H1 (cell line): Measurements from ENCODE around the gene CAMKMT. TPM values are rescaled to one million over a fixed set of nuclear protein-coding genes. Genes with fewer than 3 reads are reported as not detected.

Experiments used
- CTCF ChIA-PET: fragments of 300-600 bp; sonication (Branson Sonifier 250); formaldehyde crosslinking; loops from one replicate; lab custom pipeline; 2021; ENCODE audit not compliant: partially characterized antibody; lab: Charles Lee
- POLR2A ChIA-PET: fragments of 300-600 bp; sonication (Branson Sonifier 250); formaldehyde crosslinking; loops from one replicate; lab custom pipeline; 2021; ENCODE audit warnings: inconsistent platforms; ENCODE audit not compliant: partially characterized antibody; lab: Charles Lee
- DNase-seq, 2 experiments: peaks; one replicate each; pipeline versions ENCODE4 v3.0.0 to v3.0.0-alpha.2; 2010 to 2022; ENCODE audit warnings: low spot score in 2 of 2, low read depth in 1 of 2, mixed read lengths in 1 of 2
- FAIRE-seq: peaks from 2 replicates; lab custom pipeline; 2011; peaks lifted over from hg19 to GRCh38; lab: Jason Lieb, UNC
- H2AFZ ChIP-seq: 2 replicates; pipeline ENCODE4 v1.8.1; 2012; ENCODE audit warnings: low read length, inconsistent platforms
- H2AK5ac ChIP-seq: 2 replicates; pipeline ENCODE4 v1.6.1; 2013; ENCODE audit warnings: low read depth, low read length
- H2BK120ac ChIP-seq: replicated peaks from 2 replicates; pipeline ENCODE3; 2013; ENCODE audit warnings: low read depth, low read length, inconsistent platforms
- H2BK12ac ChIP-seq: 2 replicates; pipeline ENCODE4 v1.6.1; 2013; ENCODE audit warnings: low read depth, low read length
- H2BK15ac ChIP-seq: 2 replicates; pipeline ENCODE4 v1.6.1; 2013; ENCODE audit warnings: low read length
- H2BK20ac ChIP-seq: 2 replicates; pipeline ENCODE4 v1.6.1; 2013; ENCODE audit warnings: low read length
- H2BK5ac ChIP-seq: 2 replicates; pipeline ENCODE4 v1.6.1; 2013; ENCODE audit warnings: low read depth, low read length
- H3K14ac ChIP-seq: 2 replicates; pipeline ENCODE4 v1.6.1; 2013; ENCODE audit warnings: inconsistent platforms; ENCODE audit not compliant: insufficient read length
- H3K18ac ChIP-seq: 2 replicates; pipeline ENCODE4 v1.6.1; 2013; ENCODE audit warnings: low read length; ENCODE audit errors: extremely low read depth
- H3K23ac ChIP-seq: 2 replicates; pipeline ENCODE4 v1.6.1; 2013; ENCODE audit warnings: inconsistent platforms; ENCODE audit not compliant: insufficient read length
- H3K23me2 ChIP-seq: 2 replicates; pipeline ENCODE4 v1.6.1; 2013; ENCODE audit warnings: low read depth, low read length
- H3K27ac ChIP-seq: 2 replicates; pipeline ENCODE4 v1.6.1; 2011; ENCODE audit warnings: low read depth, low read length, inconsistent platforms
- H3K27me3 ChIP-seq, 4 experiments: replicated peaks in 1 of 4; 1 replicate in 1 of 4; 2 replicates in 3 of 4; pipeline versions ENCODE4 v1.6.1 to v1.8.1; 2011 to 2013; ENCODE audit warnings: low read length in 3 of 4, mild to moderate bottlenecking in 3 of 4, inconsistent platforms in 2 of 4, mixed read lengths in 2 of 4, moderate library complexity in 1 of 4; ENCODE audit not compliant: control insufficient read depth in 3 of 4, insufficient read depth in 3 of 4; ENCODE audit errors: extremely low read depth in 1 of 4
- H3K36me3 ChIP-seq, 4 experiments: 2 replicates each; pipeline versions ENCODE4 v1.6.1 to v1.8.1; 2011 to 2013; ENCODE audit warnings: mild to moderate bottlenecking in 4 of 4, low read length in 3 of 4, moderate library complexity in 2 of 4, control low read depth in 1 of 4, inconsistent platforms in 1 of 4; ENCODE audit not compliant: insufficient read depth in 4 of 4, control insufficient read depth in 2 of 4
- H3K4ac ChIP-seq: replicated peaks from 2 replicates; pipeline ENCODE3; 2013; ENCODE audit warnings: low read length, low read depth, mixed read lengths, inconsistent platforms; ENCODE audit not compliant: insufficient read length
- H3K4me1 ChIP-seq, 4 experiments: replicated peaks in 1 of 4; 1 replicate in 1 of 4; 2 replicates in 3 of 4; pipeline versions ENCODE4 v1.6.1 to v1.8.1; 2011 to 2013; ENCODE audit warnings: low read length in 3 of 4, inconsistent platforms in 2 of 4, mixed read lengths in 1 of 4; ENCODE audit not compliant: insufficient read depth in 4 of 4, control insufficient read depth in 3 of 4
- H3K4me2 ChIP-seq, 2 experiments: 2 replicates each; pipeline versions ENCODE4 v1.6.1 to v1.8.1; 2011 to 2013; ENCODE audit warnings: low read depth in 2 of 2, low read length in 2 of 2, control low read depth in 1 of 2, inconsistent platforms in 1 of 2, mild to moderate bottlenecking in 1 of 2; ENCODE audit not compliant: insufficient read depth in 1 of 2
- H3K4me3 ChIP-seq, 4 experiments: fragments of 200-600, 300-600 bp in 1 of 4; sonication (generic), shearing (Covaris generic), sonication (Bioruptor Twin) in 1 of 4; 2 replicates each; pipeline versions ENCODE4 v1.5.1 to v1.8.1; 2011 to 2016; ENCODE audit warnings: low read length in 4 of 4, low read depth in 3 of 4, control low read depth in 2 of 4, inconsistent platforms in 2 of 4, mild to moderate bottlenecking in 2 of 4, mixed read lengths in 1 of 4, moderate library complexity in 1 of 4; ENCODE audit not compliant: insufficient read depth in 2 of 4; ENCODE audit errors: extremely low read depth in 1 of 4
- H3K56ac ChIP-seq: replicated peaks from 2 replicates; pipeline ENCODE3; 2013; ENCODE audit warnings: low read depth, mild to moderate bottlenecking, mixed read lengths, low read length, inconsistent platforms; ENCODE audit not compliant: insufficient read length
- H3K79me1 ChIP-seq: 2 replicates; pipeline ENCODE4 v1.6.1; 2013; ENCODE audit warnings: low read depth, low read length, control low read depth
- H3K79me2 ChIP-seq, 2 experiments: 2 replicates each; pipeline versions ENCODE4 v1.6.1 to v1.8.1; 2012 to 2013; ENCODE audit warnings: low read length in 2 of 2, mild to moderate bottlenecking in 2 of 2, inconsistent platforms in 1 of 2; ENCODE audit not compliant: insufficient read depth in 2 of 2, control insufficient read depth in 1 of 2
- H3K9ac ChIP-seq, 4 experiments: replicated peaks in 1 of 4; 1 replicate in 1 of 4; 2 replicates in 3 of 4; pipeline versions ENCODE4 v1.6.1 to v1.8.1; 2011 to 2013; ENCODE audit warnings: low read depth in 3 of 4, low read length in 3 of 4, control low read depth in 2 of 4, mild to moderate bottlenecking in 2 of 4, moderate library complexity in 2 of 4, inconsistent platforms in 1 of 4; ENCODE audit errors: extremely low read depth in 1 of 4
- H3K9me3 ChIP-seq, 2 experiments: 2 replicates each; pipeline versions ENCODE4 v1.6.1 to v1.8.1; 2012 to 2013; ENCODE audit warnings: mild to moderate bottlenecking in 2 of 2, moderate library complexity in 2 of 2, control low read depth in 1 of 2, inconsistent platforms in 1 of 2, low read depth in 1 of 2, low read length in 1 of 2, mixed read lengths in 1 of 2; ENCODE audit not compliant: insufficient read depth in 2 of 2
- H4K20me1 ChIP-seq, 2 experiments: replicated peaks in 1 of 2; 2 replicates each; pipeline versions ENCODE3 to v1.8.1; 2011 to 2013; ENCODE audit warnings: inconsistent platforms in 2 of 2, low read length in 2 of 2, mild to moderate bottlenecking in 1 of 2; ENCODE audit not compliant: insufficient read depth in 2 of 2, control insufficient read depth in 1 of 2
- H4K5ac ChIP-seq: 2 replicates; pipeline ENCODE4 v1.6.1; 2013; ENCODE audit warnings: low read length, low read depth, mixed read lengths, inconsistent platforms; ENCODE audit not compliant: insufficient read length
- H4K8ac ChIP-seq: 2 replicates; pipeline ENCODE4 v1.8.0; 2013; ENCODE audit warnings: mild to moderate bottlenecking, moderate library complexity, low read length, inconsistent platforms; ENCODE audit not compliant: insufficient read depth; ENCODE audit errors: extremely low read depth
- H4K91ac ChIP-seq: replicated peaks from 2 replicates; pipeline ENCODE3; 2013; ENCODE audit warnings: low read length, mixed read lengths, inconsistent platforms; ENCODE audit not compliant: insufficient read length
- BCL11A ChIP-seq, 2 experiments: IDR thresholded peaks; one replicate each; pipeline ENCODE4 v1.6.1; 2011; ENCODE audit warnings: low read depth in 2 of 2, low read length in 2 of 2, mild to moderate bottlenecking in 2 of 2
- EGR1 ChIP-seq: IDR thresholded peaks from 2 replicates; pipeline ENCODE4 v1.6.1; 2011; ENCODE audit warnings: low read depth, low read length, borderline replicate concordance
- EP300 ChIP-seq, 2 experiments: IDR thresholded peaks; 1 replicate in 1 of 2; 2 replicates in 1 of 2; pipeline ENCODE4 v1.6.1; 2011 to 2012; ENCODE audit warnings: low read depth in 2 of 2, low read length in 2 of 2, mild to moderate bottlenecking in 2 of 2, borderline replicate concordance in 1 of 2, inconsistent platforms in 1 of 2, moderate library complexity in 1 of 2
- GABPA ChIP-seq: IDR thresholded peaks from 2 replicates; pipeline ENCODE4 v1.6.1; 2011; ENCODE audit warnings: mild to moderate bottlenecking, low read length, moderate library complexity, borderline replicate concordance; ENCODE audit not compliant: insufficient read depth
- JUND ChIP-seq: IDR thresholded peaks from 2 replicates; pipeline ENCODE4 v1.6.1; 2011; ENCODE audit warnings: mild to moderate bottlenecking, improper control_type of control experiment, low read length
- KDM4A ChIP-seq: IDR thresholded peaks from one replicate; pipeline ENCODE4 v1.7.1; 2012; ENCODE audit warnings: low read depth, mild to moderate bottlenecking, moderate library complexity, low read length, inconsistent platforms; ENCODE audit not compliant: severe bottlenecking
- NRF1 ChIP-seq: IDR thresholded peaks from 2 replicates; pipeline ENCODE4 v1.6.1; 2011; ENCODE audit warnings: mild to moderate bottlenecking, low read depth, low read length, improper control_type of control experiment
- RAD21 ChIP-seq, 2 experiments: IDR thresholded peaks in 1 of 2; conservative IDR thresholded peaks in 1 of 2; 2 replicates each; pipeline ENCODE4 v1.6.1; 2011; ENCODE audit warnings: low read depth in 2 of 2, low read length in 2 of 2, improper control_type of control experiment in 1 of 2, inconsistent platforms in 1 of 2, mild to moderate bottlenecking in 1 of 2, moderate library complexity in 1 of 2
- SIRT6 ChIP-seq: IDR thresholded peaks from one replicate; pipeline ENCODE4 v1.7.1; 2012; ENCODE audit warnings: low read length, inconsistent platforms
- TCF12 ChIP-seq: IDR thresholded peaks from 2 replicates; pipeline ENCODE4 v1.6.1; 2011; ENCODE audit warnings: low read depth, mild to moderate bottlenecking, low read length
- WGBS, 2 experiments: shearing (Covaris generic) in 1 of 2; methylation state at CpG; one replicate each; pipeline versions ENCODE4 v1.1.6 to v1.1.7; 2013 to 2015; ENCODE audit warnings: low lambda C conversion rate in 2 of 2, mixed read lengths in 2 of 2, inconsistent platforms in 1 of 2, low coverage in 1 of 2, missing lambda C conversion rate in 1 of 2; ENCODE audit not compliant: insufficient replicate concordance in 2 of 2, insufficient coverage in 1 of 2, insufficient read length in 1 of 2; ENCODE audit errors: extremely low coverage in 1 of 2, missing lambda C conversion rate in 1 of 2; 5-methylcytosine and 5-hydroxymethylcytosine counted together
- polyA plus RNA-seq, 7 experiments: library from polyadenylated mRNA; depleted of rRNA in 3 of 7; stranded (reverse) in 5 of 7; unstranded in 2 of 7; fragments of >200 nt in 5 of 7; fragments of 200-250 nt in 2 of 7; gene quantifications; 1 replicate in 5 of 7; 2 replicates in 1 of 7; 4 replicates in 1 of 7; pipeline versions ENCODE4 v1.2.1 to v1.2.3, GENCODE V29; 2011 to 2013; ENCODE audit warnings: missing spikeins in 2 of 7, mixed read lengths in 2 of 7
- total RNA-seq: library from RNA; stranded (reverse); fragmentation: NEBNext Ultra II Directional; extraction: Animal tissue kit (Norgen Biotek cat#: 25700); gene quantifications from 2 replicates; pipeline ENCODE4 v1.2.1, GENCODE V29; 2021
- TF ChIP-seq, protein P1 (sequence below), 3 experiments: IDR thresholded peaks; 1 replicate in 2 of 3; 2 replicates in 1 of 3; pipeline versions ENCODE4 v1.5.1 to v1.6.1; 2011; ENCODE audit warnings: low read length in 3 of 3, mild to moderate bottlenecking in 3 of 3, inconsistent platforms in 2 of 3, low read depth in 1 of 3, moderate library complexity in 1 of 3; ENCODE audit not compliant: insufficient read depth in 1 of 3; ENCODE audit errors: control extremely low read depth in 1 of 3

Gene CAMKMT
- total and polyA plus RNA-seq, 2 of the 8 experiments (the other 6 are each of a cell fraction or from before 2014, with no cell fraction given): 14.7 to 22.4 TPM

DNA sequence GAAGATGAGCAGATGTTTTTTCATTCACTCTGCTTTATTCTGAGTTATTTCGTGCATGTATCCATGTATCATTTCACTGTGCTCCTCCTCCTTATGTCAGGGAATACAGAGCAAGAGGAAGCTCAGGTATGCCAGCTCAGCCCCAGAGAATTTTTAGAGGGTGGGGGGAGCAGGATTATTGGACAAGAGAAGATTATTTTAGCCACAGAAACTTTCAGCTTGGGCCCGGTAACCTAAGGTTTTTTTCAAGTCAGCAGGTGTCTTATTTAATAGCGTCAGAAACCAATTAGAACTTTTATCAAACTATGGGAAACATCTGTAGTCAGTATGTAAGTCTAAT lies 346.9 kb downstream of the CAMKMT start:
- no peak overlapping the region for H2AK5ac ChIP-seq
- peak; percentile 45 for FAIRE-seq
- ChIA-PET POLR2A (interaction anchor here (1.6 kb wide), 1 partner anchor 27 kb away, joined by 5 read pairs; no protein-coding TSS in a partner anchor), CTCF (interaction anchor here (1.1 to 2.2 kb wide), 6 partner anchors 34 to 316 kb away, joined by 4 to 14 read pairs (median 6); no protein-coding TSS in a partner anchor)
- no peaks in the 10 kb centered on the region for H3K36me3 ChIP-seq
- H3K18ac ChIP-seq: no peak overlapping the region
- no peak overlapping the region for H3K9ac ChIP-seq
- no peaks in the 10 kb centered on the region for H3K79me2 ChIP-seq
- H3K4me1 ChIP-seq: peaks cover 1 to 30% (median 12%) of the 10 kb centered on the region in 4 experiments; a peak in 6 of 7 replicates
- no peak overlapping the region for H3K4ac ChIP-seq
- H3K9me3 ChIP-seq: no peaks in the 10 kb centered on the region
- H2BK5ac ChIP-seq: no peak overlapping the region
- H4K8ac ChIP-seq: no peak overlapping the region
- no peak overlapping the region for H2BK20ac ChIP-seq
- no peak overlapping the region for H4K5ac ChIP-seq
- H3K79me1 ChIP-seq: no peaks in the 10 kb centered on the region
- H3K23ac ChIP-seq: no peak overlapping the region
- no peaks in the 10 kb centered on the region for H3K27me3 ChIP-seq
- no peak overlapping the region for H2AFZ ChIP-seq
- peaks cover 0 to 2% of the 10 kb centered on the region in 2 experiments for H4K20me1 ChIP-seq
- H2BK12ac ChIP-seq: no peak overlapping the region
- no peak overlapping the region for H3K27ac ChIP-seq
- H2BK15ac ChIP-seq: no peak overlapping the region
- H3K23me2 ChIP-seq: no peaks in the 10 kb centered on the region
- no peak overlapping the region for H4K91ac ChIP-seq
- DNase-seq: no peak
- no peak overlapping the region for H3K14ac ChIP-seq
- no peak overlapping the region for H3K4me3 ChIP-seq
- no peak overlapping the region for H3K56ac ChIP-seq
- WGBS, 2 experiments: 58% methylated on average over 3 of the region's 3 CpGs; no CpG with 5 or more reads in 1 of the 2 experiments
- no peak overlapping the region for H3K4me2 ChIP-seq
- H2BK120ac ChIP-seq: no peak overlapping the region
- TF ChIP-seq EP300 (IDR thresholded peaks at IDR 0.05; ENCODE audit: borderline replicate concordance in 1 of 2, low read depth in 2 of 2, low read length in 2 of 2) (no peak), NRF1 (no peak), EGR1 (no peak), BCL11A (IDR thresholded peaks at IDR 0.05; ENCODE audit: low read depth in 2 of 2, low read length in 2 of 2) (no peak), SIRT6 (no peak), GABPA (no peak), JUND (no peak), TCF12 (no peak), RAD21 (IDR thresholded peaks at IDR 0.05 in 1 of 2, conservative IDR thresholded peaks at IDR 0.05 in 1 of 2; ENCODE audit: low read depth in 2 of 2, low read length in 2 of 2) (no peak), KDM4A (no peak)
- TF ChIP-seq, protein P1, sequence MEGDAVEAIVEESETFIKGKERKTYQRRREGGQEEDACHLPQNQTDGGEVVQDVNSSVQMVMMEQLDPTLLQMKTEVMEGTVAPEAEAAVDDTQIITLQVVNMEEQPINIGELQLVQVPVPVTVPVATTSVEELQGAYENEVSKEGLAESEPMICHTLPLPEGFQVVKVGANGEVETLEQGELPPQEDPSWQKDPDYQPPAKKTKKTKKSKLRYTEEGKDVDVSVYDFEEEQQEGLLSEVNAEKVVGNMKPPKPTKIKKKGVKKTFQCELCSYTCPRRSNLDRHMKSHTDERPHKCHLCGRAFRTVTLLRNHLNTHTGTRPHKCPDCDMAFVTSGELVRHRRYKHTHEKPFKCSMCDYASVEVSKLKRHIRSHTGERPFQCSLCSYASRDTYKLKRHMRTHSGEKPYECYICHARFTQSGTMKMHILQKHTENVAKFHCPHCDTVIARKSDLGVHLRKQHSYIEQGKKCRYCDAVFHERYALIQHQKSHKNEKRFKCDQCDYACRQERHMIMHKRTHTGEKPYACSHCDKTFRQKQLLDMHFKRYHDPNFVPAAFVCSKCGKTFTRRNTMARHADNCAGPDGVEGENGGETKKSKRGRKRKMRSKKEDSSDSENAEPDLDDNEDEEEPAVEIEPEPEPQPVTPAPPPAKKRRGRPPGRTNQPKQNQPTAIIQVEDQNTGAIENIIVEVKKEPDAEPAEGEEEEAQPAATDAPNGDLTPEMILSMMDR (IDR thresholded peaks at IDR 0.05; ENCODE audit: control extremely low read depth in 1 of 3, insufficient read depth in 1 of 3, low read depth in 1 of 3, low read length in 3 of 3): no peak
